NAMALWA (cell line): Measurements from ENCODE around the gene GOLGA1.
"Not testable (repeated sequence)": the region's sequence is repeated elsewhere in the genome, so short reads cannot be mapped to it uniquely, and the experiment has no call there.

Experiments used
- DNase-seq: peaks from one replicate; pipeline ENCODE4 v3.0.0-alpha.2; 2015; ENCODE audit warnings: low spot score

The GOLGA1 gene

DNA sequence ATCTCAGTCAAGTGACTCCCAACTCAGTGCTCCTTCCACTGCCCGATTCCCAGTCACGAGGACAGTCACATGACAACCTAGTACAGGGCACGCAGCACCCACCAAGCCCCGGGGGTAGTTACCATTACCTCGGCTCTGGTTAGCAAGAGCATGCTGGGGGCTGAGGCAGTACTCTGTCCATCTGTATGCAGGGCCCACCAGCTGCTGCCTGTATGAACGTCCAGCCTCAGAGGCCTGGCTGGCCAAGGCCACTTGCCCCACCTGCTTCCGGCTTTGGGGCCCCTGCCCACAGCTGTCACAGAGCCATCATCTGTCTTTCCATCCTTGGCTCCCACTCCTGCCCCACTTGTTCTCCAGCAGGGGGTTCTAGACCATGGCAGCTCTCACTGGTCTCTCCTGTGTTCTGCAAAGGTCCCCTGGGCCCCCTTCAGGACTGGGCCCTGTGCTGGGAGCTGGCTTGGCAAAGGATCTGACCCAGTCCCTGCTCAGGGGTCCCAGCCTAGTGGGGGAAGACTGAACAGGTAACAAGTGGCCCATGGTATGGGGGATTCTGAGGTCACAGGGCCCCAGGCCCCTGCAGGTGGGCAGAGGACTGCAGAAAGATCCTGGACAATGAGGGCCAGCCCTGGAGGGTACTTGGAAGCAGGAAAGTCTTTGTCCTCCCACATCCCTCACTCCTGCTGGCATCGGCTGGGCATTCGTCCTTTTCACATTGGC, 82.4 kb downstream of the GOLGA1 start:
- peak; percentile 42 for DNase-seq

DNA sequence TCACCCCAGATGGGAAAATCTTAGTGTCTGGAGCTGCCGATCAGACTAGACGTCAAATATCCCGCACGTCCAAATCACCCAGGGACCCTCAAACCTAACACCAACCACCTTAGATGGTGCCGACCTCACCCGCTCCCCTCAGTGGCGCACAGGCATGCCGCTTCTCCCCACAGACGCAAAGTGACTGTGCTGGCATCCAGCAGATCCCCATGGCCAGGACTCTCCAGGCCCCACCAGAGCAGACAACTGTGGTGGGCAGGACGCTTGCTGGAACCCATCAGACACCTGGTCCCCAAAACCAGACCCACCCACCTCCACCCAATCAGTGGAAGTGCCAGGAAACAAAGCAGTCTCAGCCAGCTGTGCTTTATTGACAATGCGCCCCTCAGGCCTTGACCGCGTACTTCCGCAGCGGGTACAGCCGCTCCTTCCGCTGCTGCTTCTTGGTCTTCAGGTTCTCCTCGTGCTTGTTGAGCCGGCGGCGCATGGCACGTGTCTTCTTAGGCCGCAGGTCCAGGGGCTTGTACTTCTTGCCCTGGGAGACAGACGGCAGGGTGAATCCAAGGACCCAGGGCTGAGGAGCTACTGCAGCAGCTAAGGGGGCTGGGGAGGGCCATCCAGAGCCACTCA, 83.2 kb downstream of the GOLGA1 start:
- DNase-seq, result peak; percentile 63

DNA sequence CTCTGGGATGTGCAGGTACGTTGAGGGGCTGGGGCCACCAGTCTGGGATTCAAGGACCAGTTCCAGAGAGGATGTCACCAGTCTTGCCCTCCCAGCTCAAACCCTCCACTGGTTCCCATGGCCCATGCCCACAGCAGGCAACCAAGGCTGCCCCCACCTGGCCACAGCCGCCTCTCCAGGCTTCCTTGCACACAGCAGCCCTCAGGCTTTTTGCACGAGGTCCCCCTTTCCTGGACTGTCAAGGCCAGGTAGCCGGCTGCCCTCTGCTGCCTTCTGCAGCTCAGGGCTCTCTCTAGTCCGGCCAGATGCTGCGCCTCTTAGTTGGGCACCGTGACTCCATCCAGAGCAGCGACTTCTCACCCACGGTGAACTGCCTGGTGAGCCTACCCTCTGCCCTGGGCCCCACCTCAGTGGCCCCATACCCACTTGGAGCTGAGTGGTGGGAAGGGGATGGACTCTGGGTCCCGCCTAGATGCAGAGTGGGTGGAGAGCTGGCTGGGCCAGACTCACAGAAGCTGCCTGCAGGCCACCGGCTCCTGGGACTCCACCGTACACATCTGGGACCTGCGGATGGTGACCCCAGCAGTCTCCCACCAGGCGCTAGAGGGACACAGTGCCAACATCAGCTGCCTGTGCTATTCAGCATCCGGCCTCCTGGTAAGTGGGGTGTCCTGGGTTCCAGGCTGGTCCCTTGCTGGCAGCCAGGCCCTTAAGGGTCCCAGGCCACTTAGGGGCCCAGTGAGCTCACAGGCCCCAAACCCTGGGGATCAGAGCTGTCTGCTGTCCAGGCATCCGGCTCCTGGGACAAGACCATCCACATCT, 84.7 kb downstream of the GOLGA1 start:
- DNase-seq, result peak; percentile 54

DNA sequence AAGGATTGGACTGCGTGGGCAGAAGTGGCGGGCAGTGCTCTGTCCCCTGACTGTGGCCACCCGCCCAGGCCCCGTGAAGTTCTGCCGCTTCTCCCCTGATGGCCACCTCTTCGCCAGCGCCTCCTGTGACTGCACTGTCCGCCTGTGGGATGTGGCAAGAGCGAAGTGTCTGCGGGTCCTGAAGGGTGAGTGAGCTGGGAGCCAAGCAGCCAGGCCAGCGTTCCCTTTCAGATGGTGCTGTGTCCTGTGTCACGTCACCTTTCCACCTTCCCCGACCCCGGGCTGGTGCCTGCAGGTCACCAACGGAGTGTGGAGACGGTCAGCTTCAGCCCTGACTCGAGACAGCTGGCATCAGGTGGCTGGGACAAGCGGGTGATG, 85.3 kb downstream of the GOLGA1 start:
- DNase-seq, result no peak

DNA sequence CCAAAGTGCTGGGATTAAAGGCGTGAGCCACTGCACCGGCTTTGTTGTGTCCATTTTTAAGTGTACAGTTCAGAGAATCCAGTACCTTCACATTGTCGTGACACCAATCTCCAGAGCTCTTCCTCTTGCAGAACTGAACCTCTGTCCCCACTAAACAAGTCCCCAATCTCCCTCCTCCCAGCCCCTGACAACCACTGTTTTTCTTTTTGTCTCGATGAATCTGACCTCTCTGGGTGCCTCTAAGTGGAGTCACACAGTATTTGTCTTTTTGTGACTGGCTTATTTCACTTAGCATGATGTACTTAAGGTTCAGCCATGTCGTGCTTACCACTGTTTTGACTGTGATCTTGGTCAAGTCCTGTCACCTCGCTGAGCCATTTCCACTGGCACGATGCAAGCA, 86.1 kb downstream of the GOLGA1 start:
- peak; percentile 50 for DNase-seq

DNA sequence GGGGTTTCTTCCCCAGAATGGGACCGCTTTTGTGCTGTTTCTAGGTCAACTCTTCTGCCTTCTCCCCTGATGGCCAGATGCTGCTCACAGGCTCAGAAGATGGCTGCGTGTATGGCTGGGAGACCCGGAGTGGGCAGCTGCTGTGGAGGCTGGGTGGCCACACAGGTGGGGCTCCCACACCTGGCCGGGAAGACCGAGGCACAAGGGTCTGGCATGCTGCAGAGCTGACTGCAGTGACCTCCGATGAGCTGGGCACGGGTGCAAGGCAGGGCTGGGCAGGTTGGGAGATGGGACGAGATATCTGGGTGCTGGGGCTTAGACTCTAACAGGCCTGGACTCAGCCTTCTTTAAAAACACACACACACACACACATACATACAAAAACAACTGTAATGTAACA, 86.7 kb downstream of the GOLGA1 start:
- DNase-seq, result no peak

DNA sequence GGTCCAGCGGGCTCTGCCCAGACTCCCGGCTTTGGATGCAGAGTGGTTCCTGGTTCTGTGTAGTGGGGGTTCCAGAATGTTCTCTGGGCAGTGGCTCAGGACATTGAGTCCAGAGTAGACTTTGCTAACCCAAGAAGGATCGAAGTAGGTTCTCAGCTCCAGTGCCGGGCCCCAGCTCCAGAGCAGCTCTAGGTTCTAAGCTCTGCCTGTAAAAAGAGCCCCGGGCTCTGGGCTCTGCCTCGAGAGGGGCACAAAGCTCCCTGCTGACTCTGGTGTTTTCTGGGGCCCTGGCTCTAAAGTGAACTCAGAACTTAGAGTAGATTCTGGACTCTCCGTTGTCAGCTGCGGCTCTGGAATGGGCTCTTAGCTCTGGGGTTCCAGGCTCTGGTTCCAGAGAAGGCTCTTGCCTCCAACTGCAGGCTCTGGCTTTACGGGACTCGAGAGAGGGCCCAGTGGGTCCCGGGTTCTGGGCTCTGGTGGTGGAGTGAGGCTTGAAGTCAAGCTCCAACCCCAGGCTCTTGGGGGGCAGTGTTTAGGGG, 87.2 kb downstream of the GOLGA1 start:
- no peak for DNase-seq

DNA sequence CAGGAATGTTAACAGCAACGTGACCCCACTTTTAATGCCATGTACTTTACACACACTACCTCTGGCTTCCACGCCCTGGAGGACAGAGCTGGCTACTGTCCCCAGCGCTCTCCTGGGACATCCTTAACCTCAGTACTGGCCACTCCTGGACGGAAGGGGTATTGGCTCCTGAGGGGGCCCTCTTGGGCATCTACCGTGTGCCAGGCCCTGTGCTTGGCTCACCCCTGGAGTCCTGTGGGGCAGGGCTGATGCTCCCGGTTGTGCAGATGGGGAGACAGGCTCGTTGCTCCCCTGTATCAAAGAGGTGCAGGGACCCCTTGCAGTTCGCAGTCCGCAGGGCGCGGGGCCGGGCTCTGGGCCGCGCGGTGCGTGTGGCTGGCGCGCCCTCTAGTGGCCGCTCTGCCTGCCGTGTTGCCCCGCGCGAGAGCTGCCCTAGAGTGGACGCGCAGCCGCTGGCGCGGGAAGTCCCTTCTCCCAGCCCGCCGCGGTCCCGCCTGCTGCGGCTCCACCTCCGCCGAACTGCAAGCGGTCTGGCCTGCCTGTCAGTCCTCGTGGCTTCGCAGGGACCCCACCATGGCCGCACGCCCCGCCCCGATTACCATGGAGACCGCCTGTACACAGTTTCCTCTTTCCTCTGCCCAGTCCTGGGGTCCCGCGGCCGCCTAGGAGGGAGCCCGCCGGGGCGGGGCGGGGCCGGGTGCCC, 87.9 kb downstream of the GOLGA1 start, which contains the start of gene WDR38:
Gene WDR38, plus strand, starts transcription at position 632 of the 703 bp plus-strand sequence. CDS start 72 bp downstream, outside the sequence.
- peak; percentile 83 for DNase-seq

DNA sequence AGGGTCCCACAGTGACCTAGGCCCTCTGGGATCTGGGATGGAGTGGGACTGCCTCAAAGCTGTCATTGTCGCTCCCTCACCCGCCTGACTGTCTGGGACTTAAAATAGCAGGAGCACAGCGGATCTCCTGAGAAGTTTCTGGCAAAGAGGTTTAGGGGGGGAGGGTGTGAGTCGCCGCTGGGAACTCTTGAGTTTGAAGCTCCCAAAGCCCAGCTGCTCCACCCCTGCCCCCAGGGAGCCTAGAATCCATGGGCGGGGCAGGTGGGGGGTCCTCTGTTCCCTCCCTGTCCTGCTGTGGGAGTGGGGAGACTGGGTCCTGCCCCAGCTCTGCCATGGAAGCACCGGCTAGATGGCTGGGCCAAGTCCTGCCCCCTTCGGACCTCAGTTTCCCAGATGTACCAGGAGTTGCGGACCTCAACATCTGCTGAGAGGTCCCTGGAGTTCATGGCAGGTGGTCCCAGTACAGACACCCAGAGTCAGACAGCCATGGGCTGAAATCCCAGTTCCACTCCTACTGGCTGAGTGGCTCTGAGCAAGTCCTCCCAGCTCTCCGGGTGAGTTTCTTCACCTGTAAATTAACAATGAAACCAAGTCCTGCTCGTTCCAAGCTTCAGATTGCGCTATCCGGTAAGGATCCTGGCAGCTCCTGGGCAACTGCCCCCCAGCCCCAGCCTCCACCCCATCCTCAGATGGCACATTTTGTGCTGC, 88.6 kb downstream of the GOLGA1 start:
- DNase-seq, result no peak

DNA sequence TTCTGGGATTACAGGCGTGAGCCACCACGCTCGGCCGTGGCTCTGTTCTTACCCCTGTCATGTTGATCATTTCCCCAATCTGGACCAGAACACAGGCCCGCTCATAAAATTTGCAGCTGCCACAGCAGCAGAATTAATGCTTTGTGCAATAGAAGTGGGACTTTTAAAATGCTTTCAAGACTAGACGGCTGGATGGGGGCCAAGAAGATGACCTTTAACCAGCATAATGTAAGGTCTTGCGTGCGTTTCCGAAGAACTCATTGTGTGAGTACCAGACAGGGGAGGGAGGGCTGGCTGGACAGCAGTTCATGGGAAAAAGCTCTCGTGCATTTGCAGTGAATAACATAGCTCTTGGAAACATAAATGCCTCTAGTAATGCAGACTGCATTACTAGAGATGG, 91.1 kb downstream of the GOLGA1 start:
- DNase-seq, result no peak

DNA sequence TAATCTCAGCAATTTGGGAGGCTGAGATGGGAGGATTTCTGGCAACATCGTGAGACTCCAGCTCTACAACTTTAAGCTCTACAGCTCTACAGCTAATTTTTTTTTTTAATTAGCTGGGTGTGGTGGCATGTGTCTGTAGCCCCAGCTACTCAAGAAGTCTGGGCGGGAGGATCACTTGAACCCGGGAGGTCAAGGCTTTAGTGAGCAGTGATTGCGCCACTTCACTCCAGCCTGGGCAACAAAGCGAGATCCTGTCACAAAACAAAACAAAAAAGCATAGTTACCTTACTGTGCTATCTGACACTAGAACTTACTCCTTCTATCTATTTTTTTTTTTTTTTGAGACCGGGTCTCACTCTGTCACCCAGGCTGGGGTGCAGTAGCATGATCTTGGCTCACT, 93.9 kb downstream of the GOLGA1 start:
- no peak for DNase-seq

DNA sequence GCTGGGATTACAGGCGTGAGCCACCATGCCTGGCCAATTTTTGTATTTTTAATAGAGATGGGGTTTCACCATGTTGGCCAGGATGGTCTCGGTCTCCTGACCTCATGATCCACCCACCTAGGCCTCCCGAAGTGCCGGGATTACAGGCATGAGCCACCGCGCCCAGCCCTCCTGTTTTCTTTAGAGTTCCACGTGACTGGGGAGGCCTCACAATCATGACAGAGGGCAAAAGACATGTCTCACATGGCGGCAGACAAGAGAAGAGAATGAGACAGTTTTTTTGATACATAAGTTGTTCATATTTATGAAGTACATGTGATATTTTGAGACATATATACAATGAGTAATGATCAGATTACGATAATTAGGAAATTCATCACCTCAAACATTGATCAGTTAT, 94.4 kb downstream of the GOLGA1 start:
- DNase-seq, result not testable (repeated sequence)

DNA sequence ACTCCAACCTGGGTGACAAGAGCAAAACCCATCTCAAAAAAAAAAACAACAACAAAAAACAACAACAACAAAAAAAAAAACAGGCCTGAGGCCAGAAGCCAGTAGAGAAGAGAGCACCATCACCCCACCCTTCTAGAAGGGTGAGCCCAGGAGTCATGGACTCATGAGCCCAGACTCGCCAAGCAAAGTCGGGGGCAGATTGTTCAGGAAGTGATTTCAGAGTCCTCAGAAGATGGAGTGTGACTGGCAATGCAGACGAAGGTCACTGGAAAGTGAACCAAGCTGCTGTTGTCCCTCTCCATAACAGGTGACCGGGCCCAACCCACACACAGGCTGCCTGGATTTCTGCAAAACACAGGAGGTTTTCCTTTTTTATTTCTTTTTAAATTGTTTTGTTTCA, 96.6 kb downstream of the GOLGA1 start:
- DNase-seq, result no peak

DNA sequence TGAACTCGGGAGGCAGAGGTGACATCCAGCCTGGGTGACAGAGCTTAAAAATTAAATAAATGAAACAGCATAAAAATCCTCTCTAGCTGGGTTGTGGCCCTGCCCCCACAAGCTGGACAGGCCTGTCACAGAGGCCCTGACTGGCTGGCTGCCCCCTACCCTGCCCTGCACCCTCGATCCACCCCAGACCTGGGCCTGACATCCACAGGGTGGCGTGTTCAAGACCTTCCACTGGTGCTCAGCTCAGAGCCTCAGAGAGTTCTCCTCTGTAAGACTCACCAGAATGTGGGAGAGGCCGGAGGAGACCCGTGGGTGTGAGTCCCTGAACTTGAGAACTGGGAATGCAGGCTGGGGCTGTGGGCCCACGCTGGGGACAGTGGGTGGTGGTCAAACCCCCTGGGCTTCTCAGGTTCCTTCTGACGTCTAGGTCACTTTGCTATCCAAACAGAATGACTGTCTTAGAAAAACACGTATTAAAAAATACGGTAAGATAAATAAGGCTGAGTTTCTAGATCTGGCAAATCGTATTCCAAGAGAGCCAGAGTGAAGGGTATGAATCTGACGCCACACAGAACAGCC, 97.3 kb downstream of the GOLGA1 start:
- no peak for DNase-seq

DNA sequence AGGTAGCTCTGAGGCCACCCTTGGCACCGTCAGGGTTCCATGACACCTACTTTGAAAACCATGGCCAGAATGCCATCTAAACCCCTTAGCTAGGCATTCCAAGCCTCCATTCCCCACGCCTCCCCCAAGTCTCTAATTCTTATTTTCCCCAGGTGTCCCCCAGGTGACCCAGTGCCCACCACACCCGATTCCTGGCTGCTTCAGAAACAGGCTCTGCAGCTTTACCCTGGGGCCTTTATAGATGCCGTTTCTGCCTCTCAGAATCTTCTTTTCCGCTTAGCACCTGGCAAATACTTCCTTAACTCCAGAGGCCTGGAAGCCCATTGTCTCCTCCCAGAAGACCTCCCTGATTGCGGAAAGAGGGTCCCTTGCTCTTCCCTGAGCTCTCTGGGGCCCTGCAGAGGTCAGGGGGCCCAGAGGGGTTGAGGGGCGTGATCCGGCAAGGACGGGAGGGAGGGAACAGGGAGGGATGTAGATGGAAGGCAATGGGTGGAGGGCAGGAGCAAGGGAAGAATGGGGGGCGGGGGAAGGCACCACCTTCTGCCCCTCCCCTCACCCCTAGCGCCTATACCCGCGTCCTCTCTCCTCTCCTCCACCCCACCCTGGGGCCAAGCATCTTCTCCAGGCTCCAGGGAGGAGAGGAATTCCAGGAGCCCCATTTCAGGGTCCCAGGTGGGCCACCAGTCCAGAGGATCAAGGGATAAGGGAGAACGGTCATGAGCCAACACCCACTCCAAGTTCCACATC, 99.6 kb downstream of the GOLGA1 start:
- DNase-seq, result no peak

DNA sequence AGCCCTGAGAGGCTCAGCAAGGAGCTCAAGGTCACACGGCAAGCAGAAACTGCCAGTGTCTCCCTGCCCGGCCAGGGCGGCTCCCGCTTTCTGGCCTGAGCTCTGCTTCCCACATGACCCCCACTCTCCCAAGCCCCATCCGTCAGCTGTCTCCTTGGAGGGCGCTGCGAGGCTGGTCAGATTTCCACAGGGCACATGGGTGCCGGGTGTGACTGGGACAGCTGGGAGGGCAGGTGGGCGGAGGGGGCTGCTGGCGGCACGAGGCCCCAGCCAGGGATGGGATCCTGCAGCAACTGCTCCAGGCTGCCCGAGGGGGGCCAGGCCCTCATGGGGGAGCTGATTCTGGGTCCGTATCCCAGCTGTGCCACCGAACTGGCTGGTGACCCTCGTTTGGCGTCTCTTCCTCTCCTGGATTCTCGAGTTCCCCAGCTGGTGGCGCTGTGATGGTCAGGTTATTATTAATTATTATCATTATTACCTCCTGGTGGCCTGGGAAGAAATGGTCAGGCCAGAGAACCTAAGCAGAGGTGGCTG, 100.5 kb downstream of the GOLGA1 start:
- DNase-seq, result peak; percentile 44

DNA sequence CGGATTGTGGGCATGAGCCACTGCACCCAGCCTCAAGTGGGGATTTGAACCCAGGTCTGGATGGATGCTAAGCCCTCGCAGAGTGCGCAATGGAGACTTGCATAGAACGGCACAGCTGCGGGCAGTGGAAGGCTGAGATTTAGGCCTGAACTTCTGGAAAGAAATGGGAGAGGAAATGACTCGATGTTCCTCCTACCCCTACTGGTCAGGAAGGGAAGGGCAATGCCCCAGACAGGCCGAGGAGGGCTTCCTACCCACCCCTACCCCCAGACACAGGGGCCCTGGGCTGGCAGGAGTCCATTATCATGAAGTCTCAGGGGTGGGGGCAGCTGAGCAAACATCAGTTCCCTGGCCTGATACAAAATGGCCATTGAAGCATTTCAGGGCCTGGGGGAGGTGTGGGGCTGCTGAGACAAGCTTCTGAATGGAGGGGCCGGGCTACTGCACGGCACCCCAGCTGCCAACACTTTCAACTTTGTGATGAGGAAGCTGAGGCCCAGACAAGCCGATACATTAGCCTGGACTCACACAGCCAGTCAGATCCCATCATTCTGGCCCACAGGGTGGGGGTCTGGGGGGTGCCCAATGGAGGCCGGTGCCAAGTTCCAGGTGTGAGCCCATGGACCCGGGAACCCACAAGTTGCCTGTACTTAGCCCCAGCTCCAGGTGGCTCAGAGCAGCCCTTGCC, 101.1 kb downstream of the GOLGA1 start:
- no peak for DNase-seq

DNA sequence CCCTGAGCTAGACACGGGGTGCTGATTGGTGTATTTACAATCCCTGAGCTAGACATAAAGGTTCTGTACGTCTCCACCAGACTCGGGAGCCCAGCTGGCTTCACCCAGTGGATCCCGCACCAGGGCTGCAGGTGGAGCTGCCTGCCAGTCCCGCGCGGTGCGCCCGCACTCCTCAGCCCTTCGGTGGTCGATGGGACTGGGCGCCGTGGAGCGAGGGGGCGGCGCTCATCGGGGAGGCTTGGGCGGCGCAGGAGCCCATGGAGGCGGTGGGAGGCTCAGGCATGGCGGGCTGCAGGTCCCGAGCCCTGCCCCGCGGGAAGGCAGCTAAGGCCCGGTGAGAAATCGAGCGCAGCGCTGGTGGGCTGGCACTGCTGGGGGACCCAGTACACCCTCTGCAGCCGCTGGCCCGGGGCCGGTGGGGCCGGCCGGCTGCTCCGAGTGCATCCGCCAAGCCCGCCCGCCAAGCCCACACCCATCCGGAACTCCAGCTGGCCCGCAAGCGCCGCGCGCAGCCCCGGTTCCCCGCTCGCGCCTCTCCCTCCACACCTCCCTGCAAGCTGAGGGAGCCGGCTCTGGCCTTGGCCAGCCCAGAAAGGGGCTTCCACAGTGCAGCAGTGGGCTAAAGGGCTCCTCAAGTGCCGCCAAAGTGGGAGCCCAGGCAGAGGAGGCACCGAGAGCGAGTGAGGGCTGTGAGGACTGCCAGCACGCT, 102.2 kb downstream of the GOLGA1 start:
- not testable (repeated sequence) for DNase-seq

DNA sequence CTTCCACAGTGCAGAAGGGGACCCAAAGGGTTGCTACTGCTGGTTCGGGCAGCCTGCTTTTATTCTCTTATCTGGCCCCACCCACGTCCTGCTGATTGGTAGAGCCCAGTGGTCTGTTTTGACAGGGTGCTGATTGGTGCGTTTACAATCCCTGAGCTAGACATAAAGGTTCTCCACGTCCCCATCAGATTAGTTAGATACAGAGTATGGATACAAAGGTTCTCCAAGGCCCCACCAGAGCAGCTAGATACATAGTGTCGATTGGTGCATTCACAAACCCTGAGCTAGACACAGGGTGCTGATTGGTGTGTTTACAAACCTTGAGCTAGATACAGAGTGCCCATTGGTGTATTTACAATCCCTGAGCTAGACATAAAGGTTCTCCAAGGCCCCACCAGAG, 102.8 kb downstream of the GOLGA1 start:
- DNase-seq, result not testable (repeated sequence)
